HG03139 (cell line): ENCODE measurements around the gene RABGAP1.
A peak's percentile ranks its signal among the peaks of the same experiment; 100 is the strongest.
"Not testable (repeated sequence)": the region's sequence is repeated elsewhere in the genome, so short reads cannot be mapped to it uniquely, and the experiment has no call there.

Source experiments
- ATAC-seq: cut with Tn5 transposase; IDR thresholded peaks from one replicate; pipeline ENCODE4 v1.9.1; 2021; ENCODE audit not compliant: unreplicated experiment

Gene RABGAP1

DNA sequence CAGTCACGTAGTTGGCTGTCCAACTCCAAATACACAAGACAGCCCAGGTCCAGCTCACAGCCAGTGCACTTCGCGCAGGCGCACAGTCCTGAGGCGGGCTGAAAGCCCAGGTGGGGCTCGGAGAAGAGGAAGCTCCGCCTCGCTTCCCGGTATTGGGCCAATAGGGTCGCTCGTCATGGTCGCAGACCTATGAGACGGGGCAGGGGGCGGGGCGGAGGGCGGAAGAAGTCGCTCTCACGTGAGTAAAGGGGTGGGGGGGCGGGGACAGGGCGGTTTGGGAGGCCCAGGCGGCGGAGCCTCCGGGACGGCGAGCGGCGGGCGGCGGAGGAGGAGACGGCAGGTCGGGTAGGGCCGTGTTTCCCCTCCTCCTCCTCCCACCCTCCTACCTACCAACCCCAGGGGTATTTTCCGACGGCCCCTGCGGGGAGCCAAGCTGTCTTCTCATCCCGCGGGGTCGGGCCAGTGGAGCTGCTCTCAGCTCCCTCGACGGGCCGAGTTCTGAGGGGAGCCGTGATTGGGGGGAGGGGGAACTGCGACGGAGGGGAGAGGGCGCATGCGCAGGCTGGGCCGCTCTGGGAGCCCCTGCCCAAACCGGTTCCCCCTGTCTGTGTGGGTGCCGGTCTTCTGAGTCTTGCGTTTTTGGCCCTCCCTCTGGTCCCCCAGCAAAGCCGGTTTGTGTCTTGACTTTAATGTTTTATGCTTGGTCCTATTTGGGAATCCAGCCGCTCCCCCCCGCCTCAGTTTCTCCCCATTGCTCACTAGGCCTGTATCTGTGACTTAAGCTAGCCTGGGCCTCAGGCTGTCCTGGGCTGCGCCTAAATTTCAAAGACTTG lies at the start of gene RABGAP1:
Gene RABGAP1 (plus strand): TSS at position 272 of the 833 bp plus-strand sequence. CDS start 16,040 bp downstream, outside the sequence.
- peak; percentile 97 for ATAC-seq

GRCh38 chr9:122897969-122898368 lies 42.9 kb upstream of the RABGAP1 start:
- no peak for ATAC-seq

GRCh38 chr9:122900791-122901190 lies 40.0 kb upstream of the RABGAP1 start:
- ATAC-seq = no peak

- peak; percentile 35 for ATAC-seq
Measured at GRCh38 chr9:122904466-122904822, 36.4 kb upstream of the RABGAP1 start.

GRCh38 chr9:122904823-122905710 lies 35.8 kb upstream of the RABGAP1 start, which contains the start of gene RC3H2:
Gene RC3H2 (minus strand): TSS chr9:122905359. CDS start chr9:122897509, 7,850 bp downstream.
- ATAC-seq = peak; percentile 86

DNA sequence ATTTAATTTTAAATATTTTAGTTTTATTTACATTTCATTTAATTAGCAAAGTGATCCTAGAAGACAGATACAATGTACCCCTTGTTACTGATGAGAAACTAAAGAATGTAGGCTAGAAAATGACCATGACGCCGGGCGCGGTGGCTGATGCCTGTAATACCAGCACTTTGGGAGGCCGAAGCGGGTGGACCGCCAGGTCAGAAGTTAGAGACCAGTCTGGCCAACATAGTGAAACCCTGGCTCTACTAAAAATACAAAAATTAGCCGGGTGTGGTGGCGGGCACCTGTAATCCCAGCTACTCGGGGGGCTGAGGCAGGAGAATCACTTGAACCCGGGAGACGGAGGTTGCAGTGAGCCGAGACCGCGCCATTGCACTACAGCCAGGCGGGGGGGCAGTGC lies 34.7 kb upstream of the RABGAP1 start:
- ATAC-seq = not testable (repeated sequence)

DNA sequence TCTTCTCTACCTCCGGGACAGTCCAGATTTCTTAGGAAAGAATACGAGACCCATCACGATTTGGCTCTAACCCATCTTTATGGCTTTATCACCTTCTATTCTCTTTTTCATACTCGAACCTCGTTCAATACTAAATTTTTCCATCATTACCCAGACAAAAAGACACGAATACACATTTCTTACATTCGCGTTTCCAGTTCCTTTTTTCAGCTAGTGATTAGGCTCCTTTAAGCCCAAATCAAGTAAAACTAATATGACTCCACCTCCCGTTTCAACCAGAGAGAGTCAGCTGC lies 28.2 kb upstream of the RABGAP1 start:
- no peak for ATAC-seq

GRCh38 chr9:122912964-122913673 lies 27.7 kb upstream of the RABGAP1 start, which contains the start of gene ZBTB6:
Gene ZBTB6 (minus strand): TSS chr9:122913323. CDS start chr9:122912072, 1,251 bp downstream.
- ATAC-seq = peak; percentile 98

DNA sequence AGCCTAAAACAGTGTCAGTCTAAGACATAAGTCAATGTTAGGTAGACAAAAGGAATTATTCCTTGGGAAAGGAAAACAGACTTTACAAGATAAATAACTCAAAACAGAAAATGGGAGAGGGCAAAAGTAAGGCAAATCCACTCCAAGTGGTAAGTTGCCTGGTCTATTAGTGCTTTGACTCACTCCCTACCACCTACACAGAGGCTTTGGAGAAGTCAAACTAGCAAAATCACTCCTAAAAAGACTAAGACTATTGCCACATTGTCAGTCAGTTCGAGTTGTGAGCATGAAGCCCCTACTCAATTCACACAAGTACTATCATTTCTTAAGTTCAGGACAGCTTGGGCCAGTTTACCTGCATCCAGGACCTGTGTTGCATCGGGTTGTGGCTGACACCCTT lies 22.5 kb upstream of the RABGAP1 start:
- no peak for ATAC-seq

DNA sequence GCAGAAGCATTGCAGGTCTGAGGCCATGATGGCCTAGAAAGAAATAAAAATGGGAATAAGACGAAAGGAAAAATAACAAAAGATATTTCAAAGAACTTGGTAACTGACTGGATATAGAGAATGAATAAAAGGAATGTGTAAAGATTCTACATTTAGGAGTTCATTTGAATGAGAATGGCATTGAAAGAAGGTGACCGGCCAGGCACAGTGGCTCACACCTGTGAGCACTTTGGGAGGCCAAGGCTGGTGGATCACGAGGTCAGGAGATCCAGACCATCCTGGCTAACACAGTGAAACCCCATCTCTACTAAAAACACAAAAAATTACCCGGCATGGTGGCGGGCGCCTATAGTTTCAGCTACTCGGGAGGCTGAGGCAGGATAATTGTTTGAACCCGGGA lies 18.1 kb upstream of the RABGAP1 start:
- no peak for ATAC-seq

DNA sequence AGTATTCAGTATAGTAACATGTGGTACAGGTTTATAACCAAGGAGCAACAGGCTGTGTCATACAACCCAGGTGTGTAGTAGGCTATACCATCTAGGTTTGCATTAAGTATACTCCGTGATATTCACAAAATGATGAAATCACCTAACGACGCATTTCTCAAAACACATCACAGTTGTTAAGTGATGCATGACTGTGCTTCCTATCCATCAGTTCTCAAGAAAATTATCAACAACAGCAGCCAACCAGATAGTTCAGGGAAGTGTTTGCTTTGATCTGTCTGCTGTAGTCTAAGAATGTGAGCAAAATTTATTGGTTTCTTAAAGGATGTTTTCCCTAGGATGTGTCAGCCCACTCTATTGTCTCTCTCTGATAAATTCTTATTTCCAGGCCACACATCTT lies 16.9 kb upstream of the RABGAP1 start:
- no peak for ATAC-seq

DNA sequence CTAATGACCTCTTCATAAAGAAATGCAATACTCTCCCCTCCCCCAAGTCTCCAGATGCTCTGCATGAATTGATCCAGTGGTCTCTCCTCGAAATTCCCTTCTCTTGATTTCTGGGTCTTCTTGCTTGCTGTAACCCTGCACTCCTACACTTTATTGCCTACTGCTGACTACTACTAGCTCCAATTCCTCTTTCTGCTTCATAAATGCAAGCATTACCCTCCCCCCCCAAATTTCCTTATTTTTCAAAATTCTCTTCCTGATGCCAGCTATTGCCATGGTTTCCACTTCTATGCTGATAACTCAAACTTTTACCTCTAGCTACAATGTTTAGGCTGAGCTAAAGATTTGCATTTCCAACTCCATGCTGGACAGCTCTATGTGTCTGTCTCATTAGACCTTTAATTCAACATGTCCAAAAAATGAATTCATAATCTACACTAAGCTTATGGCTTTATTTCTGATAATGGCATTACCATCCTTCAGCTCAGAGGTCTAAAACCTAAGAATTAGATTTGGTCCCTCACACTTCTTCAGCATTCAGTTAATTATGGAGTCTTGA lies 10.9 kb upstream of the RABGAP1 start:
- no peak for ATAC-seq

- ATAC-seq = no peak
Measured at GRCh38 chr9:122930541-122931225, 10.1 kb upstream of the RABGAP1 start.

DNA sequence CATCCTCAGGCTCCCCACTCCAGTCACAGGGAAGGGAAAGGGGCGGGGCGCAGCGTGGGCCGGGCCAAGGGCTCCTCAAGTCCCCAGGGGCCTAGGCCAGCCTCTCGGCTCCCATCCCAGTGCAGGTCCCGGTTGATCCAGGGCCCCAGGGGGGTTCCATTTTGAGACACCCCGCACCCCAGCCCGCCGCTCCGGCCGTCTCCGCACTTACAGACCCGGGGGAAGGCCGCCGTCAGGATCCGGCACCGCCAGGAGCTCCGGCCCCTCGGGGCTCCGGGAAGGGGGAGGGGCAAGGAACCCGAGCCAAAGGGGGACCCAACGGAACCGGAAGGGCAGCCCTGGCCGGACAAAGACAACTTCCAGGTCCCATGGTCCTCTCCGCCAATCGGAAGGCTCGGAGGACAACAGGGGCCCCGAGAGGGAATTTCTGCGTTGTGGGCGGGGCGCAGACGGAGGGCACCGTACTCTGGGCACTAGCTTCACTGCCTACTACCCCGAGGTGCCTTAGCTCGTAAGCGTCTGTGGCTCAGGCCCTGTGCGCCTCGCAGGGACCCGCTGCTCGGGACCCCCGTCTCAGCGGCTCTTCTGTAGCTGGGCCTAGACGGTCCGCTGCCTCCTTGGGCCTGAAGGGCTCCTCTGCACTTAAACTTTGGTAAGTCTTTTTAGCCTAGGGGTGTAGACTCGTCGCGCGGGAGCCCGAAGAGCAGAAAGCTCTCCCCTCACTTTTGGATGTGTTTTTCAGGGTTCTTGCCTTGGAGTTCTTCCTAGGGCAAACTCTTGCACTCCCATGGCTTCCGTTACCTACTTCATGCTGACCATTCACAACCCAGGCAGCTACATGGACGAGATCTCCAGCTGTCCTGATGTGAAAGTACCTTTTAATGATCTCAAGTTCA lies 9.3 kb upstream of the RABGAP1 start, which contains the start of gene ZBTB26:
Gene ZBTB26 (minus strand): TSS at position 287 of the 896 bp plus-strand sequence. CDS start 11,578 bp downstream, outside the sequence.
- ATAC-seq = peak; percentile 94

DNA sequence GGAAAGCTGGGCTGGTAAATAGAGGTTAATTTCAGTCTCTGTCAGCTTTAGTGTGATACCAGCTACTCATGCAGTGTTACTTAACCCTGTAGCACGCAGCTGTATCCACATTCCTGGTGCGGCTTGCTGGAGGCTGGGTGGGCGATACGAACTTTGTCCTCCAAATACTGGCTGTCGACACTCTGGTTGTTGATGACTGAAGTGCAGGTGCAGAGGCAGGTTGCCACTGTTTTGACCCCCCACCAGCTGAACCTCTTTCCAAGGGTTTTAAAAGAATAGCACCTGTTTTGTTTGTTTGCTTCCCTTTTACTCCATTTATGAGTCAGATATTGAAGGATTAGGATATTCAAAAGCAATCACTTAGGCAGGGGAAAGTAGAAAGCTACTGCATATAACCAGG lies 4.4 kb upstream of the RABGAP1 start:
- no peak for ATAC-seq

DNA sequence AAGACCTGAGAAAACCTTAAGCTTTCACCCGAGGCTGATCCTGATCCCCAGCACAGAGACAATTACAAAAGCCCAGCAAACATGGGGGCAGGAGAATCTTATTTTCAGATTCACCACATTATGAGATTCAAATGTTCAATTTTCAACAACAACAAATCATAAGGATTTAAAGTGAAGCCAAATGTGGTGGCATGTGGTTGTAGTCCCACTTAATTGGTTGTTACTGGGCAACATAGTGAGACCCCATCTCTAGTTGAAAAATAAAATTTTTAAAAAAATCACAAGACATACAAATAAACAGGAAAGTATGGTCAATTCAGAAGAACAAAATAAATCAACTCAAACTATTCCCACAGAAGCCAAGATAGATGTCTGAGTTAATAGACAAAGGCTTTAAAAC lies 3.9 kb upstream of the RABGAP1 start:
- ATAC-seq = no peak

- no peak for ATAC-seq
Measured at GRCh38 chr9:122939601-122940000, 1.2 kb upstream of the RABGAP1 start.

- ATAC-seq = no peak
Measured at GRCh38 chr9:122940454-122940748, 419 bp upstream of the RABGAP1 start.

- ATAC-seq = no peak
Measured at GRCh38 chr9:122941582-122942234, 888 bp downstream of the RABGAP1 start.
